Measurements from ENCODE around the gene RUNX3.

The RUNX3 gene

GRCh38 chr1:24878045-24878444 lies 52.0 kb downstream of the RUNX3 start:
- DNase-seq = no peak

- DNase-seq = no peak
Observed at GRCh38 chr1:24875991-24876506, 54.0 kb downstream of the RUNX3 start.

- no peak for DNase-seq
Observed at GRCh38 chr1:24875257-24875656, 54.8 kb downstream of the RUNX3 start.

- DNase-seq = no peak
Observed at GRCh38 chr1:24874611-24875234, 55.4 kb downstream of the RUNX3 start.

GRCh38 chr1:24874056-24874455 lies 56.0 kb downstream of the RUNX3 start:
- no peak for DNase-seq

GRCh38 chr1:24873148-24873547 lies 56.9 kb downstream of the RUNX3 start:
- DNase-seq = no peak

- DNase-seq = peak; percentile 34
Observed at GRCh38 chr1:24872061-24872850, 57.8 kb downstream of the RUNX3 start.

- DNase-seq = no peak
Observed at GRCh38 chr1:24871306-24871901, 58.7 kb downstream of the RUNX3 start.

GRCh38 chr1:24870551-24871195 lies 59.4 kb downstream of the RUNX3 start:
- DNase-seq = no peak

GRCh38 chr1:24868016-24868875 lies 61.8 kb downstream of the RUNX3 start:
- no peak for DNase-seq

GRCh38 chr1:24867084-24867870 lies 62.8 kb downstream of the RUNX3 start:
- DNase-seq = no peak

GRCh38 chr1:24866211-24867083 lies 63.6 kb downstream of the RUNX3 start:
- DNase-seq = no peak

GRCh38 chr1:24865587-24865986 lies 64.5 kb downstream of the RUNX3 start:
- no peak for DNase-seq

- no peak for DNase-seq
Observed at GRCh38 chr1:24865168-24865567, 64.9 kb downstream of the RUNX3 start.

GRCh38 chr1:24864370-24864777 lies 65.7 kb downstream of the RUNX3 start:
- no peak for DNase-seq

GRCh38 chr1:24862775-24863483 lies 67.1 kb downstream of the RUNX3 start:
- DNase-seq = no peak

- DNase-seq = no peak
Observed at GRCh38 chr1:24861821-24862727, 68.0 kb downstream of the RUNX3 start.

GRCh38 chr1:24860841-24861240 lies 69.2 kb downstream of the RUNX3 start:
- no peak for DNase-seq
